ENCODE results near the gene RANBP1.

The RANBP1 gene

GRCh38 chr22:20079745-20080444, 36.0 kb upstream of the RANBP1 start, which contains the start of gene DGCR8:
Gene DGCR8, plus strand, starts transcription at chr22:20080241. Its CDS starts 5,723 bp downstream, at chr22:20085964.
- TF ChIP-seq, protein P1, sequence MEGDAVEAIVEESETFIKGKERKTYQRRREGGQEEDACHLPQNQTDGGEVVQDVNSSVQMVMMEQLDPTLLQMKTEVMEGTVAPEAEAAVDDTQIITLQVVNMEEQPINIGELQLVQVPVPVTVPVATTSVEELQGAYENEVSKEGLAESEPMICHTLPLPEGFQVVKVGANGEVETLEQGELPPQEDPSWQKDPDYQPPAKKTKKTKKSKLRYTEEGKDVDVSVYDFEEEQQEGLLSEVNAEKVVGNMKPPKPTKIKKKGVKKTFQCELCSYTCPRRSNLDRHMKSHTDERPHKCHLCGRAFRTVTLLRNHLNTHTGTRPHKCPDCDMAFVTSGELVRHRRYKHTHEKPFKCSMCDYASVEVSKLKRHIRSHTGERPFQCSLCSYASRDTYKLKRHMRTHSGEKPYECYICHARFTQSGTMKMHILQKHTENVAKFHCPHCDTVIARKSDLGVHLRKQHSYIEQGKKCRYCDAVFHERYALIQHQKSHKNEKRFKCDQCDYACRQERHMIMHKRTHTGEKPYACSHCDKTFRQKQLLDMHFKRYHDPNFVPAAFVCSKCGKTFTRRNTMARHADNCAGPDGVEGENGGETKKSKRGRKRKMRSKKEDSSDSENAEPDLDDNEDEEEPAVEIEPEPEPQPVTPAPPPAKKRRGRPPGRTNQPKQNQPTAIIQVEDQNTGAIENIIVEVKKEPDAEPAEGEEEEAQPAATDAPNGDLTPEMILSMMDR (IDR thresholded peaks at IDR 0.05; ENCODE audit: low read depth, low read length, missing control alignments): no peak
- peak; percentile 34 for DNase-seq (ENCODE audit: low read depth)
- peak within 1 kb of the TSS; percentile 59 for H3K4me3 ChIP-seq (ENCODE audit: low read depth, low read length)

GRCh38 chr22:20080445-20080775, 35.5 kb upstream of the RANBP1 start:
- peak overlapping the region; percentile 59 for H3K4me3 ChIP-seq (ENCODE audit: low read depth, low read length)
- no peak for DNase-seq (ENCODE audit: low read depth)
- TF ChIP-seq, protein P1 (IDR thresholded peaks at IDR 0.05; ENCODE audit: low read depth, low read length, missing control alignments): no peak

- TF ChIP-seq, protein P1 (IDR thresholded peaks at IDR 0.05; ENCODE audit: low read depth, low read length, missing control alignments): no peak
- no peak for DNase-seq (ENCODE audit: low read depth)
- peak overlapping the region; percentile 59 for H3K4me3 ChIP-seq (ENCODE audit: low read depth, low read length)
Measured at GRCh38 chr22:20080776-20081654, 34.9 kb upstream of the RANBP1 start.

- TF ChIP-seq, protein P1 (IDR thresholded peaks at IDR 0.05; ENCODE audit: low read depth, low read length, missing control alignments): no peak
- H3K4me3 ChIP-seq (ENCODE audit: low read depth, low read length): no peak overlapping the region
- no peak for DNase-seq (ENCODE audit: low read depth)
Measured at GRCh38 chr22:20083157-20083890, 32.6 kb upstream of the RANBP1 start.

- DNase-seq (ENCODE audit: low read depth): no peak
- TF ChIP-seq, protein P1 (IDR thresholded peaks at IDR 0.05; ENCODE audit: low read depth, low read length, missing control alignments): no peak
- H3K4me3 ChIP-seq (ENCODE audit: low read depth, low read length): no peak overlapping the region
Measured at GRCh38 chr22:20083891-20084546, 31.9 kb upstream of the RANBP1 start.
